Ascending aorta (tissue), 2 donors: Measurements from ENCODE around the gene SCN1B. TPM values are rescaled to one million over a fixed set of nuclear protein-coding genes. Genes with fewer than 3 reads are reported as not detected.
A peak's percentile ranks its signal among the peaks of the same experiment; 100 is the strongest.
"Not testable (repeated sequence)": the region's sequence is repeated elsewhere in the genome, so short reads cannot be mapped to it uniquely, and the experiment has no call there.

Experiments used
- DNase-seq, 2 donors: peaks; one replicate each; pipeline ENCODE4 v3.0.0-alpha.2; 2019; ENCODE audit warnings: low spot score in 2 of 2
- H3K27ac ChIP-seq, 2 donors: fragments of 200-600 bp; sonication (generic); one replicate each; pipeline ENCODE4 v1.5.1; 2016 to 2017; ENCODE audit warnings: mild to moderate bottlenecking in 1 of 2
- H3K27me3 ChIP-seq: fragments of 200-600 bp; sonication (generic); one replicate; pipeline ENCODE4 v1.5.1; 2017
- H3K36me3 ChIP-seq, 2 donors: fragments of 200-600 bp; sonication (generic); one replicate each; pipeline ENCODE4 v1.5.1; 2016
- H3K4me1 ChIP-seq, 2 donors: fragments of 200-600 bp; sonication (generic); one replicate each; pipeline ENCODE4 v1.5.1; 2016 to 2017; ENCODE audit warnings: mild to moderate bottlenecking in 1 of 2
- H3K4me3 ChIP-seq, 2 donors: fragments of 200-600 bp; sonication (generic); one replicate each; pipeline ENCODE4 v1.5.1; 2016 to 2017; ENCODE audit warnings: mild to moderate bottlenecking in 1 of 2
- H3K9me3 ChIP-seq, 2 donors: fragments of 200-600 bp; sonication (generic); one replicate each; pipeline ENCODE4 v1.5.1; 2016
- CTCF ChIP-seq, 3 experiments: fragments of 200-600 bp in 2 of 3; fragments of 450-650 bp in 1 of 3; sonication (generic) in 2 of 3; IDR thresholded peaks; one replicate each; pipeline ENCODE4 v1.5.1; 2016 to 2019; ENCODE audit warnings: antibody characterized with exemption in 3 of 3, mild to moderate bottlenecking in 1 of 3, moderate library complexity in 1 of 3
- intact Hi-C: fragments of 100-400 bp; cut with DNase I; formaldehyde crosslinking; loops from one replicate; pipeline ENCODE4 v1.15.1; 2023
- total RNA-seq: library from RNA; depleted of rRNA; stranded (reverse); fragments of >200 nt; gene quantifications from one replicate; pipeline ENCODE4 v1.1.0, GENCODE V29; 2016

Gene SCN1B
- total RNA-seq, 1 donor from 2014 or later, result 20.8 TPM

- Histone ChIP-seq H3K9me3 (no peaks in the 10 kb centered on the region), H3K4me3 (no peak overlapping the region), H3K27me3 (no peaks in the 10 kb centered on the region), H3K27ac (peak overlapping the region in 1 of 2 donors; percentile 7), H3K4me1 (peaks cover 6 to 7% of the 10 kb centered on the region in 2 donors), H3K36me3 (peaks cover 22% of the 10 kb centered on the region in 2 donors)
- intact Hi-C loops, result no loop called here
- TF ChIP-seq CTCF (IDR thresholded peaks at IDR 0.05), result no peak
- no peak for DNase-seq
These were observed 24.9 kb upstream of the SCN1B start for GRCh38 chr19:35005256-35005977.

- H3K4me1 ChIP-seq, DNase-seq, H3K27me3 ChIP-seq, intact Hi-C loops, H3K9me3 ChIP-seq, H3K4me3 ChIP-seq: not testable (repeated sequence)
- Histone ChIP-seq H3K27ac (peak overlapping the region in 1 of 2 donors; percentile 15), H3K36me3 (peaks cover 26% of the 10 kb centered on the region in 2 donors)
These were observed 24.3 kb upstream of the SCN1B start for GRCh38 chr19:35006007-35006341.

- intact Hi-C loops, result no loop called here
These were observed 23.8 kb upstream of the SCN1B start for GRCh38 chr19:35006342-35006998.

GRCh38 chr19:35006999-35007365 lies 23.3 kb upstream of the SCN1B start:
- intact Hi-C loops, result no loop called here
- no peaks in the 10 kb centered on the region for H3K27me3 ChIP-seq
- no peak for DNase-seq
- peaks cover 33 to 36% of the 10 kb centered on the region in 2 donors for H3K36me3 ChIP-seq
- H3K4me1 ChIP-seq, result peaks cover 2 to 6% of the 10 kb centered on the region in 2 donors
- no peak for TF ChIP-seq CTCF (IDR thresholded peaks at IDR 0.05)
- H3K9me3 ChIP-seq, result no peaks in the 10 kb centered on the region
- peak overlapping the region; percentile 34 to 60 for H3K27ac ChIP-seq
- no peak overlapping the region for H3K4me3 ChIP-seq

More at GRCh38 chr19:35006342-35006998, 23.8 kb upstream of the SCN1B start:
- H3K27ac ChIP-seq, result peak overlapping the region; percentile 34 to 60
- no peak for DNase-seq
- no peak for TF ChIP-seq CTCF (IDR thresholded peaks at IDR 0.05)
- H3K4me1 ChIP-seq, result peaks cover 5 to 6% of the 10 kb centered on the region in 2 donors
- no peak overlapping the region for H3K4me3 ChIP-seq
- H3K36me3 ChIP-seq, result peaks cover 28 to 31% of the 10 kb centered on the region in 2 donors
- H3K27me3 ChIP-seq, result no peaks in the 10 kb centered on the region
- H3K9me3 ChIP-seq, result no peaks in the 10 kb centered on the region

GRCh38 chr19:35007427-35007826 lies 22.8 kb upstream of the SCN1B start:
- H3K27me3 ChIP-seq, H3K4me3 ChIP-seq, H3K9me3 ChIP-seq, DNase-seq, intact Hi-C loops, H3K4me1 ChIP-seq: not testable (repeated sequence)
- Histone ChIP-seq H3K36me3 (peaks cover 33 to 37% of the 10 kb centered on the region in 2 donors), H3K27ac (peak overlapping the region in 1 of 2 donors; percentile 41)

GRCh38 chr19:35008891-35009341 lies 21.4 kb upstream of the SCN1B start:
- H3K36me3 ChIP-seq, result peaks cover 30 to 41% of the 10 kb centered on the region in 2 donors
- no peaks in the 10 kb centered on the region for H3K27me3 ChIP-seq
- DNase-seq, result no peak
- TF ChIP-seq CTCF (IDR thresholded peaks at IDR 0.05), result no peak
- H3K4me1 ChIP-seq, result peaks cover 2 to 4% of the 10 kb centered on the region in 2 donors
- no peak overlapping the region for H3K4me3 ChIP-seq
- no peaks in the 10 kb centered on the region for H3K9me3 ChIP-seq
- intact Hi-C loops, result no loop called here
- H3K27ac ChIP-seq, result peak overlapping the region; percentile 2 to 31
